ENCODE results near the gene AASDH.

GRCh38 chr4:56315041-56315440, 72.2 kb downstream of the AASDH start:
- TF ChIP-seq CTBP1 (IDR thresholded peaks at IDR 0.05; ENCODE audit: borderline replicate concordance) (no peak), TARDBP (IDR thresholded peaks at IDR 0.05) (no peak), FOXA1 (IDR thresholded peaks at IDR 0.05) (no peak), L3MBTL2 (conservative IDR thresholded peaks at IDR 0.05) (no peak), FOXM1 (IDR thresholded peaks at IDR 0.05; ENCODE audit: borderline replicate concordance) (no peak), ELF4 (IDR thresholded peaks at IDR 0.05) (no peak), SUZ12 (IDR thresholded peaks at IDR 0.05) (no peak), PKNOX1 (IDR thresholded peaks at IDR 0.05) (no peak), BHLHE40 (IDR thresholded peaks at IDR 0.05; ENCODE audit: borderline replicate concordance) (no peak), LEF1 (IDR thresholded peaks at IDR 0.05; ENCODE audit: borderline replicate concordance) (no peak), SP1 (IDR thresholded peaks at IDR 0.05) (no peak)
